ENCODE results near the gene ETHE1.
"Not testable (repeated sequence)": the region's sequence is repeated elsewhere in the genome, so short reads cannot be mapped to it uniquely, and the experiment has no call there.

The ETHE1 gene

GRCh38 chr19:43552616-43553015, 25.6 kb upstream of the ETHE1 start:
- in situ Hi-C loops (cut with MboI; ENCODE audit: low sequenced_read_pairs): no loop called here

- in situ Hi-C loops (cut with MboI; ENCODE audit: low sequenced_read_pairs): no loop called here
Measured at GRCh38 chr19:43552198-43552450, 25.1 kb upstream of the ETHE1 start.

- in situ Hi-C loops (cut with MboI; ENCODE audit: low sequenced_read_pairs): no loop called here
Measured at GRCh38 chr19:43551399-43552197, 24.6 kb upstream of the ETHE1 start.

- in situ Hi-C loops (cut with MboI; ENCODE audit: low sequenced_read_pairs): no loop called here
Measured at GRCh38 chr19:43548706-43549105, 21.7 kb upstream of the ETHE1 start.

GRCh38 chr19:43547926-43548325, 20.9 kb upstream of the ETHE1 start:
- in situ Hi-C loops (cut with MboI; ENCODE audit: low sequenced_read_pairs): not testable (repeated sequence)

GRCh38 chr19:43546581-43546980, 19.6 kb upstream of the ETHE1 start:
- in situ Hi-C loops (cut with MboI; ENCODE audit: low sequenced_read_pairs): no loop called here

GRCh38 chr19:43545981-43546380, 19.0 kb upstream of the ETHE1 start:
- in situ Hi-C loops (cut with MboI; ENCODE audit: low sequenced_read_pairs): no loop called here

- in situ Hi-C loops (cut with MboI; ENCODE audit: low sequenced_read_pairs): no loop called here
Measured at GRCh38 chr19:43545276-43545675, 18.3 kb upstream of the ETHE1 start.

GRCh38 chr19:43544077-43544476, 17.1 kb upstream of the ETHE1 start:
- in situ Hi-C loops (cut with MboI; ENCODE audit: low sequenced_read_pairs): no loop called here

- in situ Hi-C loops (cut with MboI; ENCODE audit: low sequenced_read_pairs): no loop called here
Measured at GRCh38 chr19:43541920-43542650, 15.1 kb upstream of the ETHE1 start.

- in situ Hi-C loops (cut with MboI; ENCODE audit: low sequenced_read_pairs): no loop called here
Measured at GRCh38 chr19:43540381-43540780, 13.4 kb upstream of the ETHE1 start.

- in situ Hi-C loops (cut with MboI; ENCODE audit: low sequenced_read_pairs): no loop called here
Measured at GRCh38 chr19:43538922-43539321, 11.9 kb upstream of the ETHE1 start.

GRCh38 chr19:43534816-43535761, 8.1 kb upstream of the ETHE1 start:
- in situ Hi-C loops (cut with MboI; ENCODE audit: low sequenced_read_pairs): no loop called here

GRCh38 chr19:43534305-43534815, 7.4 kb upstream of the ETHE1 start:
- in situ Hi-C loops (cut with MboI; ENCODE audit: low sequenced_read_pairs): no loop called here

- in situ Hi-C loops (cut with MboI; ENCODE audit: low sequenced_read_pairs): no loop called here
Measured at GRCh38 chr19:43533546-43534304, 6.7 kb upstream of the ETHE1 start.

- in situ Hi-C loops (cut with MboI; ENCODE audit: low sequenced_read_pairs): no loop called here
Measured at GRCh38 chr19:43532962-43533545, 6.1 kb upstream of the ETHE1 start, which contains the start of gene ZNF575. ZNF575 (plus strand) TSS chr19:43533188; CDS start chr19:43534423, 1,235 bp downstream.

GRCh38 chr19:43532571-43532961, 5.6 kb upstream of the ETHE1 start:
- in situ Hi-C loops (cut with MboI; ENCODE audit: low sequenced_read_pairs): no loop called here

GRCh38 chr19:43527860-43528622, 1.0 kb upstream of the ETHE1 start:
- in situ Hi-C loops (cut with MboI; ENCODE audit: low sequenced_read_pairs): no loop called here
